Activated CD4-positive, alpha-beta T cell treated with anti-CD3 and anti-CD28 coated beads for 24 hours (primary cell): ENCODE data around the gene GPS1.

Source experiments
- DNase-seq, 2 donors: peaks; one replicate each; pipeline ENCODE4 v3.0.0-alpha.2; 2020; ENCODE audit warnings: low read depth in 2 of 2

GPS1 gene

DNA sequence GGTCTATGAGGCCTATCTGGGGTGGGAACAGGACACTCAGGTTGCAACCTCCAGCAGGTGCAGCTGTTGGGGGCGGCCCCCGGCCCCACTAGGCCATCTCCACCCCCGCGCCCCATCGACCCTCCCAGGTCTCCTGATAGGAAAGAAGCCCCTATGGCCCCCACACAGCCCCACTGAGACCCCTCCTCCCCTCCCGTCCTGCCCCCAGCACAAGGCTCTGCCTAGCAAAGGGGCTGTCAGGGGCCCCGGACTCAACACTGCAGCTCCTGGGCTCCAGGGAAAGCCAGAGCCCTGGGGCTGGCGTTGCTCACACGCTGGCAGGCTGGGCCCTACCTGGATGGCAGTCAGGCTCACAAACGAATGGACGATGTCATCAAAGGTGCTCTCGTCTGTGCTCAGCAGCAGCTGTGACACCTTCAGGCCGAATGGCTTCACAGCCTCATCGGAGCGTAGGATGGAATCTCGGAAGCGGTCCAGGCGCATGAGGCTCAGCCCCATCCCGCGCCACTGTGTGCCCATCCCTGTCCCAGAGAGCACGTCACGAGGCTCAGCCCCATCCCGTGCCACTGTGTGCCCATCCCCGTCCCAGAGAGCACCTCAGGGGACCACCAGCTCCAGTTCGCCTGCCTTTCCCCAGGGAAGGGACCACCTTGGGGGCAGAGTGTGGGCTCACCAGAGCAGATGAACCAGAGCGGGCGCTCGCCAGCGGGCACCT lies 39.0 kb downstream of the GPS1 start:
- DNase-seq: no peak

DNA sequence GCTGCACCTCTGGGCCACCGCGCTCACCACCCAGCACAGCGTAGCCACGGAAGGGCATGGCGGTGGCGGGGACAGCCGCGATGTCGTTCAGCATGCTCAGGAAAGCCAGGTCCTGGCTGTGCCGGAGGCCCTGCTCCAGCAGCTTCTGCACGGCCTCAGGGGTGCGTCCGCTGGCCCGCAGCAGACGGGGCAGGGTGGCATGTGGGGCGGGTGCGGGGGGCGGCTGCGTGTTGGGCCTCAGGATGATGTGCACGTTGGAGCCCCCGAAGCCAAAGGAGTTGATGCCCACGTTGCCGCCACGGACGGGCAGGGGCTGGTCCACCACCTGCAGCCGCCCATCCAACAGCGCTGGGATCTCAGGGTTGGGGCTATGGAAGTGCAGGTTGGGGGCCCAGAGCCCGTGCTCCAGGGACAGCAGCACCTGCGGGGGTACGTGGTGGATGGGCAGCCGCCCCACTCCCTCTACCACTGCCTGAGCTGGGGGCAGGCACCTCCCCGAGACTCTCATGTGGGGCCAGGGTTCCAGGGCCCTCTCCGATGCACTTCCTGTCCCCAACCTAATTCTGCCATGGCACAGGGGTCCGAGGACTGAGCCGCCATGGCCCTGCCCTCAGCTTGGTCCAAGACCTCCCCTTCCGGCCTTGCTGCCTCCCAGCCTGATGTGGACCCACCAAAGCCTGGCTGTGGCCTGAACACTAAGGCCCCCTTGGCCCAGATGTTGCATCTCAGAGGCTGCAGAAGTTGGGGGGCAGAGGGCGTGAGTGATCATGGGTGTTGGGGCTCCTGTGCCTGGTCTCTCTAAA lies 39.8 kb downstream of the GPS1 start:
- DNase-seq: no peak

DNA sequence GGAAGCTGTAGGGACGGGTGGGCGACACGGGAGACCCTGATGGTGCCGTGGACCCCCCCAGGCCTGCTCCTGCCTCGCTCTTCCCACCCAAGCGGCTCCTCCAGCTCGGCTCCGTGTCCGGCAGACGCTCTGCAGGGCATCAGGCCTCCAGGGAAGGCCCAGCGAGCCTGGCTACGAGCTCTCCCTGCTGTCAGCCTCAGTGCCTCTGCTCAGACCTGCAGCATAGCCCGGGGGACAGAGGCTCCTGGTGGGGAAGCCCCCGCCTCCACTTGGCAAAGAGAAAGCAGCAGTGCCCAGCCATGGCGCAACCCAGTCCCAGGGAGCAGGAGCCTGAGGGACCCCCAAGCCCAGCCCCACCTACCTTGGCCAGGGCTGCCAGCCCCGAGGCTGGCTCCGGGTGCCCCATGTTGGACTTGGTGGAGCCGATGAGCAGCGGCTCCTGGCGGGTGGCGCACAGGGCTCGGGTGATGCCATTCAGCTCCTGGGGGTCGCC lies 40.4 kb downstream of the GPS1 start:
- no peak for DNase-seq

DNA sequence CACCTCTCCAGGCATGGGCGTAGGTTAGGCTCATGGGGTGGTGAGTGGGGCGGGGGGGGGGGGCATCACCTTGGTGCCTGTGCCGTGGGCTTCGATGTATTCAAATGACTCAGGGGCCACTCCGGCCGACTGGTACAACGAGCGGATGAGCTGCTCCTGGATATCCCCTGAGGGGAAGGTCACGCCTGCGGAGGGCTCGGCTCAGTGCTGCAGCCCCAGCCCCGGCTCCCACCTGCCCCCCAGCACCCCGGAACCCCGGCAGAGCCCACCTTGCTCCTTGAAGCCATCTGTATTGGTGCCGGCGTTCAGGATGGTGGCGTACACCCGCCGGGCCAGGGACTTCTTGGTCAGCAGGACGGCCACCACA lies 40.9 kb downstream of the GPS1 start:
- DNase-seq: no peak

DNA sequence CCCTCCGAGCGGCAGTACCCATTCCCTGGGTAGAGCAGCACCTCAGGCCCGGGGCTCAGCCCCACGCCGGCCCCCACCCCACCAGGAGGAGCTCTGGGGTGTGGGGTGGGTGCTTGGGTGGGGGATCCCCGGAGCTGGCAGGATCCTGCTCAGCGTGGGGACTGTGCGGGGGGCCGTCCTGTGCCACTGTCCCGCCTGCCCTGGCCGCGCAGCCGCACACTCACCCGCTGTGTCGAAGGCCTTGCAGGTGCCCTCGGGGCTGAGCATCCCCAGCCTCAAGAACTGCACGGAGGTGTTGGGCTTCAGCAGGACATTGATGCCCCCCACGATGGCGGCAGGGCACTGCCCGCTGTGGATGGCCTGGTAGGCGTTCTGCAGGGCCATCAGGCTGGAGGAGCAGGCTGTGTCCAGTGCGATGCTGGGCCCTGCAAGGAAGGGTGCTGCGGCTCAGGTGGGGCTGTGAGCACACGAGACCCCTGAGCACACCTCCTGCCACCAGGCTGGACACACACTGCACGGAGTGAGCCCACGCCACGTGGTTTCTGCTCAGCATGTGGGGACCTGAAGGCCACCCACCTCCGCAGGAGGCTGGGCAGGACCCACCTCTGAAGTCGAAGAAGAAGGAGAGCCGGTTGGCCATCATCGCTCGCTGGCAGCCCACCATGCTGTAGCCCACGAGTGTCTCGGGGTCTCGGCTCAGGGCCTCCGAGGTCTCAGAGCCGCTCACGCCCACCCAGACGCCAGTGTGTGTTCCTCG lies 41.5 kb downstream of the GPS1 start:
- no peak for DNase-seq

DNA sequence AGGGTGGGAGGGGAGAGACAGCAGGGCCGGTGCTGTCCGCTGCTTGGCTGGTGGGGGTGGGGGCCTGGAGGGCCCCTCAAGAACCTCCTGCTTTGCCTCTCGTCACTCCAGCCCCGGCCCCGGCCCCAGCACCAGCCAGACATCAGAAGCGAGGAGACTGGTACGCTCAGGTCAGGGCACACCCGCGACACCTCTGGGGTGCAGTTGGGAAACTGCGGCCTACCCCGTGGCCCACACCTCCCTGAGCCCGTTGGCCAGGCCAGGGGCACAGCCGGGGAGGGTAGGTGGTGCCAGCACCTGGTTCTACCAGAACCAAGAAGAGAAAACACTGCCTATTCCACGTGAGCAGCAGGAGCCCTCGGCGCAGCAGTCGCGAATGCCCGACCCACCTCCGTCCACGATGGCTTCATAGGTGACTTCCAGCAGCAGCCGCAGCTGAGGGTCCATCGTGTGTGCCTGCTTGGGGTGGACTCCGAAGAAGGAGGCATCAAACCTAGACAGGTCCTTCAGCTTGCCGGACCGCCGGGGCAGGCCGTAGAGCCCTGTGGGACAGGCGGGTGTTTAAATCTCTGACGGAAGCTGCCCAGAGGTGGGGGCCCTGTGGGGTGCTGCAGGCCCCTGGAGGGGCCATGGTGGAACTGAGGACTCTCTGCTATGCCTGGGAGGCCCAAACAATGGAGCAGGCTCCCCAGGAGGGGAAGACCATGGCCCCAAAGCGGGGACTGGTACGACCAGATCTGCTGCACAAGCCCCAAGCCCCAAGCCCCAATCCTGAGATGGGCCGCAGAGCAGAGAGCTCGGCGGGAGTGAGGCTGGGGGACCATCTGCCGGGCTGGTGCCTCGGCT lies 43.5 kb downstream of the GPS1 start:
- DNase-seq: no peak

DNA sequence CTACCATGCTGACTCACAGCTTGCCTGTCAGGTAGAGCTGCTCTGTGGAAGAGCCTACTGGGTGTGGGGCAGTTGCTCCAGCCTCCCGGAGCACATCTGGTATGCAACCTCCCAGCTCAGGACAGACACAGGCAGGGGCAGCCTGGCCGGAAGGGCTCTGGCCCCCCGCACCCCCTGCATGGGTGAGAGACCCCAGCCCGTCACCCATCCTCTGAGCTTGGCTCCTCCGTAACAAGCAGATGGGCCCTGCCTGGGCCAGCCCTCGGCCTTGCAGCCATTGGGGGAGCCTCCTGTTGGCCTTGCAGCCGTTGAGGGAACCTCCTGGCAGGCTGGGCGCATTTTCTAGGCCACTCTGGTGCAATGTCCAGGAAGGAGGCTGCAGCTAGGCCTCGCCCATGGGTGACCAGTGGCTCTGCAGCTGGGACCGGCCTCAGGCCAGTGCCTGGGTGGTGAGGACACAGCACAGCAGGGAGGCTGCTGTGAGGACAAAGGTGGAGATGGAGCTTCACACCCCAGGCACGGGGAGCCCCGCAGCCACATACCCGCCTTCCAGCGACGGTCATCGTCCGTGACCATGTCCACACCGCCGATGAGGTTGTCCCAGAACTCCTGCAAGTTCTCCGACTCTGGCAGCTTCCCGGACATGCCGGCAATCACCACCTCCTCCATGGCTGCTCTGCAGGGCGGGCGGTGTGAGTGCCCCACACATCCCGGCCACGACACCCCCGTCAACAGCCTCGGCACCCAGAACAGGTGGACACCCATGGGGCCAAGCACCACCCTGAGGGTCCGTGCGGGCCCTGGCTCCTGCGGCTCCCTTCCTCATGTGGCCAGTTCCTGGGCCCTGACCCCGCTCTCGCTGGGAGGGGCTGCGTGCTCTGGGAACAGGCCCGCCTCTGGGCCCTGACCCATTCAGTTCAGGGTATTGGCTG lies 44.3 kb downstream of the GPS1 start:
- no peak for DNase-seq

DNA sequence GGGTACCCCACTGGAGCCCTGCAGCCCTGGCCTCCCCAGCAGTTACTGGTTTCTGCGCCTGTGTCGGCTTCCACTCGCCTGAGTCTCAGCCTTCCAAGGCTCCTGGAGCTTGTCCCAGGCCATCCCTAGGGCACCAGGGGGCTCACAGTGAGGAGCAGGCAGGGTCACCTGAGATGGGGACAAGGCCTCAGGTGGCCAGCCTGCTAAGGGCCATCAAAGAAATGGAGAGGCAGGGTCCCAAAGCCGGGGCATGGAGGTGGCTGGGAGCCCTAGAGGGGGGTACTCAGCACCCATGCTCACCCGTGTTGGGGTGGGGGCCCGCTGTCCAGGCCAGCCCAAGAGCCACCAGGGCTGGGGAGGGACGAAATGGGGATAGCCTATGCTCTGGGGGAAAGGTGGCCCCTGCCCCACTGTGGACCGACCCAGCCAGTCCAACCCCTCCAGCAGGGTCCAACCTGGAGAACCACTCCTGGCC lies 45.0 kb downstream of the GPS1 start:
- no peak for DNase-seq

DNA sequence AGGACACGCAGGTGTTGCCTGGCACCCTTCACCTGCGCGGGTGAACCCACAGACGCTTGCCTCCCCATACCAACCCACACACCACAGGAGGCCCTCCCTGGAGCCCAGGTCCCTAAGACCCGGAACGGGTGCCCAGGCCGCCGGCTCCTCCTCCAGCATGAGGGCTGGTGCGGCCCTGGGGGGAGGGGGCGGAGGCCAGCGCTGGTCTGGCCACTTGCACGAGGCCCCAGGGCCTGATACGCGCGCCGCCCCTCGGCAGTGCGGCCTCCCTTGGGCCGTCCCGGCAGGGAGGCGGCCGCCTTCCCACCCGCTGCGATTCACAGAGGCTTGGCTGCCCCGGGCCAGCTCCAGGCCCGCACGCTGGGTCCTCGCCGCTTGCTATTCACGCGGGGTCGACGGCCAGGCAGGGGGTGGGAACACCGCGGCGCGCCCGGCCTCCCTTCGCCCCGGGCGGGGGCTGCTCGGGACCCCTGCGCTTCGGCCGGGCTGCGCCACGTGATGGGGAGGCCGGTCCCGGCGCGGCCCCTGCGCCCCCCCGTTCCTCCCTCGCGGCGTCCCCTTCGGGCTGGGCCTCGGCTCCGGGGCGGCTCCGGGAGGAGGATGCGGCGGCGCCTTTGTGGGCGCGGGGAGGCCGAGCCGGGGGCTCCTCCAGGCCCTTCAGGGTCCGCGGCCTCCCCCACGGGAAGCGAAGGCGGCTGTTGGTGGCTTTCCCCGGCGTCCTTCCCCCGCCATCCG lies 45.7 kb downstream of the GPS1 start:
- DNase-seq: no peak

DNA sequence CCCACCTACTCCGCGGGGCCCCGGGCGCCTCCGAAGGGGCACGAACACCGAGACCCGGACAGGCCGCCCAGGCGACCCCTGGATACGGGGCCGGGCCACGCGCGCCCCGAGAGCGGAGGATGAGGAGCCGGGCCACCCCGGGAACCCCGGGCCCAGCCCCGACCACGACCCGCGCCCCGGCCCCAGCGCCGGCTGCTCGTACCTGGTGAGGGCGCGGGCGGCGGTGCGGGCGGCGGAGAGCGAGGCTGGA lies 46.1 kb downstream of the GPS1 start:
- no peak for DNase-seq

DNA sequence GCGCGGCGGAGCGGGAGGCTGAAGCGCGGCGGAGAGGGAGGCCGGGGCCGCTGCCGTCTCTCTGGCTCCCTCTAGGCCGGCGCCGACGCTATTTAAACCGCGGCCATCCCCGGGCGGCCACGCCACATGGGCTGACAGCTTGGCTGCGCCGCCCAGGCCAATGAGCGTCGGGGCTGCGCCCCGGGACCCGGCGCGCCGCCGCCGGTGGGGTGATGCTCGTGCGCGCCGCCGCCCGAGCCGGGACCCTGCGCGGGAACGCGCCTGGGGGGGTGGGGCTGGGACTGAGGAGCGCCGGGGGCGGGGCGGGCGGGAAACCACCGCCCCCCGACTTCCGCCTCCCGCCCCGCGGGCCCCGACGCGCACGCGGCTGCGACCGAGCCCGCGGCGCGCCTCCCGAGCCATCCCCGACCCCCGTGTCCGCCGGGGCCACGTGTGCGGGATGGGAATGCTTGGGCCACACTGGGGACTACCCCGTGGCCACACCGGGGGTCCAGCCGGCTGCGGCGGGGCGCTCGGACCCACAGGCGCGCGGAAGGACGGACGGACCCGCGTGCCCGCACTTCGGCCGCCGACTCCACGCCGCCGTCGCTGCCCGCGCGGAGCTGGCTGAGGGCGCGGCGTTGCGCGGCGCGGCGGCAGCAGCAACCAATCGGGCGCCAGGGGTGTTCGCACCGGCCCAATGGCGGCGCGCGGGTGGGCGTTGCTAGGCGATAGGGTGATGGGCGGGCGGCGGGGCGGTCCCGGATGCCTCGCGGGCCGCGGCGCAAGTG lies 46.7 kb downstream of the GPS1 start, which contains the start of gene FASN:
FASN (minus strand) TSS at position 68 of the 770 bp plus-strand sequence. CDS start 1,791 bp downstream, outside the sequence.
- DNase-seq: peak; percentile 92

DNA sequence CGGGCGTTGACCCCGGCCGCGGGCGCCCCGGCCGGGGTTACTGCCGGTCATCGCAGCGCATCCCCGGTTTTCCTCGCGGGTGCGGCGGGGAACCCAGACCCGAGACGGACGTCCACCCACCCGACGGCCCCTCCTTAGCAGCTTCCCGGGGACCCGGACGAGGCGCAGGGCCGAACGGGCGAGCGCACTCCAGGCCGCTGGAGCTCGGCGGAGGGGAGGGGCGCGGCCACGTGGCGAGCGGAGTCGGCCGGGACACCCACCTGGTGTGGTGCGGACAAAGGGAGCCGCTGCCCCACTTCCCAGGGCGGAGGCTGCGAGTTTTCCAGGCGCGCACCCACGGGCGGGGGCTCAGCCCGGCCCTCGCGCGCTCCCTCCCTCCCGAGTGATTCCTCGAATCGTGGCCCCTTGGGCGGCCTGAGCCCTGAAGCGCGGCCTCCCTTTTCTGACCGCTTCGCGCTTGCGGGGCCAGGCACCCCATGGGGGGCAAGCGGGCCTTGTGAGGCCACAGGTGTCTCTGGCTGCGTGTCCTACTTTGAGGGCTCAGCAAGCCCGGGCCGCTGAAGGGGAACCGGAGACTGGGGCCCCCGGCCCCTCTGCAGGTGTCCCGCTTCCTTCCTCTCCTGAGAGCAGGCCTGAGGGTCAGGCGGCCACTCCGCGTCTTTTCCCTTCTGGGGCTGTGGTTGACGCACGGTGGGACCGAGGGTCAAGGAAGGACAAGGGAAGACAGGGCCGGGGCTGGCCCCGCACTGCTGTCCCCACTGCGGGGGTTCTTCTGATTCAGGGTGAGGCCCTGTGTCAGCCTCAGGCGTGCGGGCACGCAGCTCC lies 47.5 kb downstream of the GPS1 start:
- DNase-seq: peak in 1 of 2 donors; percentile 30

DNA sequence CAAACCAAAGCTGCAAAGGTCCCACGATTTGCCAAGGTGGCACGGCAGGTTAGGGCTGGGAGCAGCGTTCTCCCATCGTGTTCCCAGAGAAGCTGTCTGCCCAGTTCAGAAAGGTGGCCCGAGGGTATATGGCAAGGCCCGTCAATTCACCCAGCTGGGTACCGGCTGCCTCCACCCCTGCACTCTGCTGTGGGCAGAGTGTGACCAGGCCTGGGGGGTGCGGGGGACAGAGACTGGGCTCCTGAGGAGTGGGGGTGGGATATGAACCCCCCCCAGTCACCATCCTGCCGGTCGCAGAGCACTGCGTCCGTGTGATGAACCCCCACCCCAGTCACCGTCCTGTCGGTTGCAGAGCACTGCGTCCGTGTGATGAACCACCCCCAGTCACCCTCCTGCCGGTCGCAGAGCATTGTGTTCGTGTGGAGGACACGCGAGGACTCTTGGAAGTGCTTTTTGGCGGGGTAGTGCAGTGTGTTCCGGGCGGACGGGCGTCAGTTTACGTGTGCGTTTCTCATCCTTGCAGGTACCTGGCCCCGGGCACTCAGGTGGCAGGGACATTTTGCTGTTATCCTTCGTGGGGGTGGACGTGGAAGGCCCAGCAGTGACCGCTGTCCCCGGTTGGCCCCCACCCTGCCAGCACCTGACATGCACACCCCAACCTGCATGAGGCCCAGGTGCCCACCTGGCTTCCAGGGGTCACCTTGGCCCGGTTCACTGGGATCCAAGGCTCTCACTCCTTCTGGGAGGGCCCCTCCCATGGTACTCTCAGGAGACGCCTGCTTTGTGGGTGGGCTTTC lies 49.0 kb downstream of the GPS1 start:
- DNase-seq: no peak

DNA sequence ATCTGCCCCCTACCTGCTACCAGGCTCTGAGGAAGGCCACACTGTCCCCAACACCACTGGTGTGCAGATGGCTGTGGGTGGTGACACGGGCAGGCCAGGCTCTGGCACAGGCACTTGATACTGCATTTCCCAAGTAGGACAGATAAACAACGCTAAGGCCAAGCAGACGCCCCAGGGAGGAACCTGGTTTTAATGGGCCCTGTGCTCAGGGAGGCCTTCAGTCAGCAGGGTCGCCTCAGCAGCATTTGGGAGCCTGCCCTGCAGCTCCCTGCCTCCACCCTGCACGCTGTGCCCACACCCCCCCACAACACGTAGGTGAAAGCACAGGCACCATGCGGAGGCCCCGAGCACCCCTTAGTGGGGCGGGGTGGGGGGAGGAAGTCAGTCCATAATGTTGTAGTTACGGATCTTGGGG lies 49.6 kb downstream of the GPS1 start:
- no peak for DNase-seq

DNA sequence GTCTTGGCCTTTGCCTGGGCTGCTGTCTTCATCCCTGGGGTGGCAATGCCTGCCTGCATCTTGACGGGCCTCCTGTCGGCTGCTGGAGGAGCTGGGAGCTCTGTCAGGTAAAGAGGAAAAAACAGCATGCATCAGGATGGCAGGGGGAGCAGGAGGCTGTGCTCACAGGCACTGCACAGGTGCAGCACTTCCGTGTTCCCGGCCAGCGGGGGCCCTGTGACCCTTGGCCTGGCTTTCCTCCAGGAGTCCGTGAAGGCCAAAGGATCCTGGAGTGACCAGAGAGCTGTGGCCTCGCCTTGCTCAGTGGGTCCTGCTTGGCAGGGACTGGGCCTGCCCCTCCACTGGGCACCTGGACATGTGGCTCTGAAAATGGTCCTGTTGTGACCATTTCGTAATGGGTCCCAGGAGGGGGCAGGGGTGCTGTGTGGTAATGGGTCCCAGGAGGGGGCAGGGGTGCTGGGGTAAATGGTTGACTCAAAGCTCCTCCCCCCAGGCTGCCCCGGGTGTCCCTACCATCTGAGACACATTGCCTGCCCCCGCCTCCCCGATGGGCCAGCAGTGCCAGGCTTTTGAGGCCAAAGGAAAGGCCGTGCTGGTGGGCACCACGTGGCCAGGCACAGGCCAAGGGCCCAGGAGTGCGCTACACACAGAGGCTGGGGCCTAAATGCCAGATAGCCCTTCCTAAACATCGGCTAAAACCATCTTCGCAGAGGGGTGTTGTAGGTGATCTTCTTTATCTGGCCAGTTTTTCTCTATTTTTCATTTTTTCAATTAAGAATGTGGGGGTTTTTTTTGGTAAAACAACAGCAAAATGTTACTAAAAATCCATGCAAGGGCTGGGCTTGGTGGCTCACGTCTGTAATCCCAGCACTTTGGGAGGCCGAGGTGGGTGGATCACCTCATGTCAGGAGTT lies 50.3 kb downstream of the GPS1 start:
- DNase-seq: no peak
